A549 (cell line): Measurements from ENCODE around the gene KCTD1.

Source experiments
- CTCF ChIP-seq: fragments of >200 bp; sonication (Bioruptor Twin); formaldehyde crosslinking; IDR thresholded peaks from 3 replicates; pipeline ENCODE4 v1.5.1; 2016
- EP300 ChIP-seq, 2 experiments: fragments of >200 bp; sonication (Bioruptor Twin); formaldehyde crosslinking; IDR thresholded peaks; 2 replicates in 1 of 2; 3 replicates in 1 of 2; pipeline ENCODE4 v1.6.1; 2016 to 2017
- KDM1A ChIP-seq: fragments of 200-600 bp; sonication (generic); IDR thresholded peaks from 2 replicates; pipeline ENCODE4 v1.6.1; 2016; ENCODE audit warnings: low read depth, mild to moderate bottlenecking
- MAFK ChIP-seq: fragments of 450-650 bp; IDR thresholded peaks from 2 replicates; pipeline ENCODE4 v1.6.1; 2014; ENCODE audit not compliant: partially characterized antibody
- MAX ChIP-seq: IDR thresholded peaks from 2 replicates; pipeline ENCODE4 v1.6.1; 2012
- POLR2A ChIP-seq: IDR thresholded peaks from 2 replicates; pipeline ENCODE4 v1.6.1; 2012; ENCODE audit warnings: mild to moderate bottlenecking, low read length
- REST ChIP-seq: fragments of 200-600 bp; sonication (generic); IDR thresholded peaks from 2 replicates; pipeline ENCODE4 v1.6.1; 2016; ENCODE audit warnings: antibody characterized with exemption, mild to moderate bottlenecking, moderate library complexity
- RFX5 ChIP-seq: fragments of 450-650 bp; IDR thresholded peaks from 2 replicates; pipeline ENCODE4 v1.7.1; 2014; ENCODE audit warnings: antibody characterized with exemption, mild to moderate bottlenecking, moderate library complexity

GRCh38 chr18:26531605-26532298, 16.6 kb downstream of the KCTD1 start:
- TF ChIP-seq CTCF: no peak
- TF ChIP-seq MAX: no peak
- TF ChIP-seq RFX5: no peak
- TF ChIP-seq KDM1A: no peak
- no peak for TF ChIP-seq POLR2A
- no peak for TF ChIP-seq MAFK
- no peak for TF ChIP-seq REST
- TF ChIP-seq EP300 (IDR thresholded peaks at IDR 0.05): no peak
